PC-3 (cell line): ENCODE results near the gene CBX1.

Source experiments
- CTCF ChIP-seq: fragments of 300-600 bp; sonication (generic); conservative IDR thresholded peaks from 2 replicates; pipeline ENCODE4 v1.5.1; 2017; ENCODE audit warnings: antibody characterized with exemption, low read depth, mild to moderate bottlenecking, low read length
- EZH2 ChIP-seq: fragments of 300-600 bp; sonication (generic); IDR thresholded peaks from one replicate; pipeline ENCODE4 v1.6.1; 2017; ENCODE audit warnings: antibody characterized with exemption, mild to moderate bottlenecking, low read length; ENCODE audit not compliant: unreplicated experiment

GRCh38 chr17:48144976-48145798 is 43.9 kb upstream of the CBX1 start:
- TF ChIP-seq CTCF (no peak), EZH2 (no peak)
